HFF-Myc (cell line): ENCODE data around the gene SCFD2.
A peak's percentile ranks its signal among the peaks of the same experiment; 100 is the strongest.
"Not testable (repeated sequence)": the region's sequence is repeated elsewhere in the genome, so short reads cannot be mapped to it uniquely, and the experiment has no call there.

ENCODE experiments used
- DNase-seq: peaks from one replicate; pipeline ENCODE4 v3.0.0-alpha.2; 2011; ENCODE audit warnings: low read depth; ENCODE audit errors: extremely low read depth
- H3K4me3 ChIP-seq: replicated peaks from 2 replicates; pipeline ENCODE4 v1.5.1; 2011; ENCODE audit warnings: low read depth, mild to moderate bottlenecking, control low read depth, low read length
- TF ChIP-seq, protein P1 (sequence below): IDR thresholded peaks from 2 replicates; pipeline ENCODE4 v1.5.1; 2012; ENCODE audit warnings: mild to moderate bottlenecking, low read depth, low read length, control low read depth; ENCODE audit errors: missing control alignments

The SCFD2 gene

DNA sequence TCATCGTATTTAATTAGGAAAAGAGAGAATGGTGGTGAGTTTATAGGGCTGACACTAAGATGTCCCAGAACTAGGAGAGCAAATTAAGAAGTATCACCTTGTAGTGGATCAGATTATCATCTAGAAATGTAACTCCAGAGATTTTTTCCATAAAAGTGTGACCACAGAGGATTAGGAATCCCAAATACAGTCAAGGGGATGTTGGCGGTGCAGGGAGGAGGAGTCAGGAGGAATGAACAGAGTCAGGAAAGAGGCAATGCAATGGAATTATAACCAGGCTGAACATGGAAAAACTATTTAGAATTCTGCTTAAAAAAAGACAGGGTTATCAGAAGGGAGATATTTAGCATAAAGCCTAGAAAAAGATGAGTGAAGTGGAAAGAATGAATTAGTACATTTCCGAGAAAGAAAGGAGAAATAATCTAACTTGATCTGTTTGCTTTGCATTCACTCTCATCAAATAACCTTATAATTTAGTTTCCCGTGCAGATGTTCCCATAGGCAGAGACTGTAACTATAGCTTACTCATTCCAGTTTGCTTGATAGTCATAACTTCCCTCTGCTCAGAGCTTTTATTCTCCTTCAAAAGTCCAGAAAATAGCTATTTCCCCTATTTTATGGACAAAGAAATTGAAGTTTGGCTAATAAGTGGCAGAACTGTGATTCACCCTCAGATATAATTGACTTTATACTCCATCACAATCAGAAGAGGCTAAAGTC lies 56.4 kb downstream of the SCFD2 start:
- TF ChIP-seq, protein P1, sequence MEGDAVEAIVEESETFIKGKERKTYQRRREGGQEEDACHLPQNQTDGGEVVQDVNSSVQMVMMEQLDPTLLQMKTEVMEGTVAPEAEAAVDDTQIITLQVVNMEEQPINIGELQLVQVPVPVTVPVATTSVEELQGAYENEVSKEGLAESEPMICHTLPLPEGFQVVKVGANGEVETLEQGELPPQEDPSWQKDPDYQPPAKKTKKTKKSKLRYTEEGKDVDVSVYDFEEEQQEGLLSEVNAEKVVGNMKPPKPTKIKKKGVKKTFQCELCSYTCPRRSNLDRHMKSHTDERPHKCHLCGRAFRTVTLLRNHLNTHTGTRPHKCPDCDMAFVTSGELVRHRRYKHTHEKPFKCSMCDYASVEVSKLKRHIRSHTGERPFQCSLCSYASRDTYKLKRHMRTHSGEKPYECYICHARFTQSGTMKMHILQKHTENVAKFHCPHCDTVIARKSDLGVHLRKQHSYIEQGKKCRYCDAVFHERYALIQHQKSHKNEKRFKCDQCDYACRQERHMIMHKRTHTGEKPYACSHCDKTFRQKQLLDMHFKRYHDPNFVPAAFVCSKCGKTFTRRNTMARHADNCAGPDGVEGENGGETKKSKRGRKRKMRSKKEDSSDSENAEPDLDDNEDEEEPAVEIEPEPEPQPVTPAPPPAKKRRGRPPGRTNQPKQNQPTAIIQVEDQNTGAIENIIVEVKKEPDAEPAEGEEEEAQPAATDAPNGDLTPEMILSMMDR: no peak

DNA sequence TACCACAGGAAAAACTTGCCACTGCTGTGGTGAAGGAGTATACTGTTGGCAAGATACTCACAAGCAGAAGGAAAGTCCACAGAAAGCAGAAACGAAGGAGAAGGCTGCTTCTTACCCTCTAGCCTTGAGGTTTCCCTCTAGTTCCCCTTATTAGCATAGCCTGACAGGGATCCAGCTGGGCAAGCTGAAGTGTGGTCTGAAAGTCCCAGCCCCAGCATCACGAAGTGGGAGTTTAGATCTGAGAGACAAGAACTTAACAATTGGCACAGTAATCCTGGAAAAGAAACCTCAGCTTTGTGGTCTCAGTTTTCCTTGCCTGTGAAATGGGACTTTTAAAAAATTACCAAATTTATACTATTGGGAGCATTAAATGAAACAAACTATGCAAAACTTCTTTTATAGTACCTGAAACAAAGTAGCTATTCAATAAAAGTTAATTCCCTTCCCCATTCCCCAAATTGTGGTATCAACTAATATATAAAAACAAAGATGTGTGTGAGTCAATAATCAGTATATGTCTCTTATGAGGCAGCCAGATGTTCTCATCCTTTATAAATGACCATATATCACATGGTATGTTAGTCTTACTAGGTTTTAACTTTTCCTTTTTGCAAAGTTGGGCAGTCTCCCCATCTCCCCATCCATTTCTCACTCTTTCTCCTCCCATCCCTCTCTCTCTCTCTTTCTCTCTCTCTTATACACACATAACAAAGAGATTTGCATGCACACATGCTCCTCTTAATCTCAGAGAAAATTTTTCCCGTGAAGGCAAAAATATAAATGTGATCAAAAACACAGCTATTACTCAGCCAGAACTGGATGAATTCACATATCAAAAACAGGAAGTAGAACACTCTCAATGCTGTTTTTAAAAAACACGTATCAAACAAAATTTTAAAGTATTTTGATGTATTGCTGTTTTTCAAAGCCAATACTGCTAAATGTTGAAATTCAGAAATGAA lies 57.8 kb downstream of the SCFD2 start:
- TF ChIP-seq, protein P1: no peak
- no peak for DNase-seq
- H3K4me3 ChIP-seq: no peak overlapping the region

More for the DNA sequence above, 56.4 kb downstream of the SCFD2 start:
- H3K4me3 ChIP-seq: no peak overlapping the region
- DNase-seq: no peak

DNA sequence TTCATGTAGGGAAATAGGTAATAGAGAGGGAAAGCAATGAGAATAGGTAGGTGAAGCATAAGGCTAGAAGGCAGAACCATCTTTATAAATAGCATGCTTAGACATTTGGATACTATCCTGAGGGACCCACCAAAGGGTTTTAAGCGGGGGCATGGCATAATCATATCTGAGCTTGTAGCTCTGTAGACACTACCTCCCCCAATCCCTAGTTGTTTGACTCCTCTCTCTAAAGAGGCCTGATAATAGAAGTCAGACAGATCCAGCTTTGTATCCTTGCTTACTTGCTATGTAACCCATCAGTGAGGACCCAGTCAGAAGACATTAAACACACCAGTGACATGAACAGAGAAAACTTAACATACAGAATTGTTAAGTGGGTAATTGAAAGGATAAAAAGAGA lies 58.7 kb downstream of the SCFD2 start:
- H3K4me3 ChIP-seq: no peak overlapping the region
- TF ChIP-seq, protein P1: no peak
- no peak for DNase-seq

DNA sequence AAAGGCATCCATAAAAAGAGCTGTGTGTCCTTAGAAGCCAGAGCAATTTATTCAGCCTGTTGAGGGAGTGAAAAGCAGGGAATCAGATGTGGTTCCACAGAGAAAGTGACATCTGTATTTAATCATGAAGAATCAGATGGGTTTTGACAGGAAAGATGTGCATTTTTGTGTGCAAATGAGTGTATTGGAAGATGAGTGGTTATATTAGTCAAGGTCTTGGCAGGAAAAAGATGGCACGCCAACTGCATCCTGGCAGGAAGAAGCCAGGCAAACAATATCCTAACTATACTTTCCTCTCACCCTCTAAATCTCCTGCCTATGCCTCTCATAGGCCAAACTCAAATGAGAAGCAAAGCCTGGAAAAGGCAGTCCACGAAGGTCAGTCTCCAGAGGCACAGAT lies 59.1 kb downstream of the SCFD2 start:
- peak; percentile 80 for DNase-seq
- TF ChIP-seq, protein P1: no peak
- no peak overlapping the region for H3K4me3 ChIP-seq

DNA sequence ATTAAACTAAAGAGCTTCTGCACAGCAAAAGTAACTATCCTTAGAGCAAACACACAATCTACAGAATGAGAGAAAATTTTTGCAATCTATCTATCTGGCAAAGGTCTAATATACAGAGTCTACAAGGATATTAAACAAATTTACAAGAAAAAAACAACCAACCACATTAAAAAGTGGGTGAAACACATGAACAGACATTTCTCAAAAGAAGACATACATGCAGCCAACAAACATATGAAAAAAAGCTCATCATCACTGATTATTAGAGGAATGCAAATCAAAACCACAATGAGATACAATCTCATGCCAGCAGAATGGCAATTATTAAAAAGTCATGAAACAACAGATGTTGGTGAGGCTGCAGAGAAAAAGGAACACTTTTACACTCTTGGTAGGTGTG lies 73.7 kb downstream of the SCFD2 start:
- H3K4me3 ChIP-seq, DNase-seq: not testable (repeated sequence)

DNA sequence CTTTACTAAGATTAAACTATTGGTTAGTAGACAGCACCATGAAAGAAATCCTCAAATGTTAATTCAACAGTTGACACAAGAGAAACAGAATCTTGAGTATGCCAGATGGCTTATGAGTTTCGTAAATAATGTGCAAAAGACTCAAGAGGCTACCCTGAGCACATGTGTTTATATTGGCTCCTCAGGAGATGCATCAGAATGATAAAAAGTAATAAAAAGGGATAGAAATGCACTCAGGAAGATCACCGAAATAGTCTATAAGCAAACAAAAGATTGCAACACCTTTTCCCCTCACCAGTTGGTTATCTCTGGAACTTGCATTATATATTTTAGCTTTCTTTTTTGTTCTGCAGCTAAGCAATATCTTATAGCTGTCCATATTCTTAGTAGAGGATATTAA lies 84.4 kb downstream of the SCFD2 start:
- TF ChIP-seq, protein P1: no peak
- H3K4me3 ChIP-seq: no peak overlapping the region
- no peak for DNase-seq

DNA sequence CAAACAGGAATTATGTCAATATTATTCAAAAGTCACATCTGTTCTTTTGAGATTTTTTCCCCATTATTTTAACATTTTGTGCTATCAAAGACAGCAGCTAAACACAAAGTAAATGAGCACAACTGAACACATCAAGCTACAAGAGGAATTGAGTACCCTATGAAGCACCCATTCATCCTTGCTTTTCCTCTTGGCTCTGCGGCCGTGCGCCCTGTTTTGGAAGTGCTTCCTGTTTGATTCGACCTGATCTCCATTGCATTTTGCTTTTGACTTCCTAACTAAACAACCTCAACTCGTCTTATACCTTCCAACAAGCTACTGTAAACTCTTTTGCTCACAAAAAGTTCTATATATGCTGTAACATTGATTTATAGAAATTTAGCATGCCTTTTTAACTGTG lies 85.0 kb downstream of the SCFD2 start:
- H3K4me3 ChIP-seq: no peak overlapping the region
- DNase-seq: no peak
- TF ChIP-seq, protein P1: no peak
